SH-SY5Y (cell line): ENCODE data around the gene BBS9.

Experiments used
- GATA2 ChIP-seq: IDR thresholded peaks from 2 replicates; pipeline ENCODE4 v1.6.1; 2011; ENCODE audit warnings: mild to moderate bottlenecking, low read depth, low read length
- GATA3 ChIP-seq: IDR thresholded peaks from 2 replicates; pipeline ENCODE4 v1.6.1; 2011; ENCODE audit warnings: low read depth, mild to moderate bottlenecking, low read length, moderate library complexity

GRCh38 chr7:33192695-33193291 lies 63.4 kb downstream of the BBS9 start:
- TF ChIP-seq GATA2 (no peak), GATA3 (no peak)
